Amniotic stem cell (primary cell): ENCODE measurements around the gene TEX13D.

Experiments
- DNase-seq: peaks from one replicate; lab custom pipeline; 2025; lab: John Stamatoyannopoulos, UW

The TEX13D gene

GRCh38 chrX:124348885-124349453 is 16.5 kb downstream of the TEX13D start:
- DNase-seq = no peak

DNA sequence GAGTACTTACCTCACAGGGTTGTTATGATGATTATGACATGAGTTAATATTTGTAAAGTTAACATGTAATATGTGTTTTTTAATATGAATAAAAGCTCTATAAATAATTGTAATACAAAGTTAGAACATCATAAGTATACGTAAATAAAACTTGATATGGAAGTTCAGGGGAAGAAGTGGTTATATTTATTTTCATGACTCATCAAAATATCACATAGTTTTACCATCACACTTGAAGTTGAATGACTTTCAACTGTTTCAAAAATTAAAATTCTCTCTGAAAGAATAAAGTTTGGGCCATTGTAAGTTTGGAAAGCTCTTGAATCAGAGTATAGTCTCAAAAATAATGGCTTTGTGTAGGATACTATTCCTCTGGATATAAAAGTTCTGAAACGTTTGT is 22.2 kb downstream of the TEX13D start:
- DNase-seq = no peak

DNA sequence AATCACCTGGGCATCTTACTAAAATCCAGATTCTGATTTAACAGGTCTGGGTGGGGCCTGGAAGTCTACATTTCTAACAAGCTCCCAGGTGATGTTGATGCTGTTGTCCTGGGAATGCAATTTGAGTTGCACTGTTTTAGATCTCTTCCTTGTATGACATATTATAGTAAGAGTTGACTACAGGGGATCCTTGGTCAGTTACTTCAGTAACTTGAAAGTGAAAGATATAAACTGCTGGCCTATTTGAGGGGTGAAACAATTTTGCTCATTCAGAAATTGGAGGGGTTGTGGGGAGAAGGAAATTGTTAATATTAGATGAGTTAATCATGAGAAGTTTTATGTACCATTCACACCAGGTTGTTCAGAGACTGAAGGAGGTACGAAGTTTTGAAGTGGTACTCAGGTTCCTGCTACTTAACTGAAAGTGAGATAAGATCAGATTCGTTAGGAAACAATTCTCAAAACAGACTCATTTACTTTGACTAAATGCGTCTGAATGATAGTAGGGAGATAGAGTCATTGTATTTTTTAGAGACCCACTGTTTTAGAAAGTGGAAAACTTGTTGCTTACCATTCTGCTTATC is 26.4 kb downstream of the TEX13D start:
- no peak for DNase-seq

- DNase-seq = no peak
Measured at GRCh38 chrX:124362072-124362471, 29.6 kb downstream of the TEX13D start.

DNA sequence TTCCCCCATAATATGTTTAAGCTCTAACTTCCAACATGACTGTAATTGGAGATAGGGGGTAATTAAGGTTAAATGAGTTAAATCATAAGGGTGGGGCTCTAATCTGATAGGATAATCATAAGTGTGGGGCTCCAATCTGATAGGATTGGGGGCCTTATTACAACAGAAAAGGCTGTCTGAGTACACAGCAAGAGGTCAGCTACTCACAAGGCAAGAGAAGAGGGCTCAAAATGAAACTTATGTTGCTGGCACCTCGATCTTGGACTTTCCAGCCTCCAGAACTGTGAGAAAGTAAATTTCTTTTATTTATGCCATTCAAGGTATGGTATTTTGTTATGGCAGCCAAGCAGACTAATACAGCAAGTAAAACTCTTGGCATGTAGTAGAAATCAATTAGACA is 30.3 kb downstream of the TEX13D start:
- no peak for DNase-seq

- no peak for DNase-seq
Measured at GRCh38 chrX:124369722-124370121, 37.3 kb downstream of the TEX13D start.

DNA sequence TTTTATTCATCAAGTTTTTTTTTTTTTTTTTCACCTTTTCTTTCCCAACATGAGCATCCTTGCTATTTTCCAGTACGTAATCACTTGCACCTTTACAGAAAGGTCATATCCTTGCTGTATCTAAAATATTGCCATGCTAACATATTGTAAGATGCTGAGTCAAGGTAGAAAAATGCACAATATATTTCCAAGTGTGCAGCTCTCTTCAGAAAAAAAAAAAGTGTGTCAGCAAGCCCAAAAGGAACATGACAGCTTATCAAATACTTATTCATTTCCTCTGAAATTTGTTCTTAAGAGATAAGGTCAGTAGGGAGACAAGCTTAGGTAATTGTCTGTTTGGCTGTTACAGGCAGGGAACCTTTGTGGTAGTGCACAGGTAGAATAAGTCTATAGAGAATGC is 40.9 kb downstream of the TEX13D start:
- no peak for DNase-seq

- DNase-seq = no peak
Measured at GRCh38 chrX:124378643-124379042, 46.2 kb downstream of the TEX13D start.

DNA sequence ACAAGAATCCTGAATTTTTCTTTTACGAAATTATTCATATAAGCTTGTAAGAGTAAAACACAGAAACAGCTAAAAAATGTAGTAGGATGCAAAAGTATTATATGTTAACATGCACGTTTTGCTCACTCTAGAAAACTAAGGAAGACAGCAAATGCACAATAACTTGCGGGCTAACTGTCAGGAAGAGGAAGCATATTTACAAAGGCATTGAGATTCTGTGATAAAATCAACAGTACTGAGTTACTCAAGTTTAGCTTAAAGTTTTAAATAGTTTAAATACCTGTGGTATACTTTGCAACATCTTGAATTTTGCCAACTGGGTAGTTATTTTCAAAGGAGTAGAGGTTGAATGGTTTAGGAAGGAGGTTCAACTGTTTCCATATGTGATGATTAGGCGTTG is 50.9 kb downstream of the TEX13D start:
- no peak for DNase-seq

- DNase-seq = no peak
Measured at GRCh38 chrX:124386401-124386800, 53.9 kb downstream of the TEX13D start.
